H1 (cell line): ENCODE measurements around the gene SRP14. TPM values are rescaled to one million over a fixed set of nuclear protein-coding genes. Genes with fewer than 3 reads are reported as not detected.

Experiments used
- CHD1 ChIP-seq: IDR thresholded peaks from 2 replicates; pipeline ENCODE4 v1.6.1; 2012; ENCODE audit warnings: low read depth, low read length, improper control_type of control experiment
- NRF1 ChIP-seq: IDR thresholded peaks from 2 replicates; pipeline ENCODE4 v1.6.1; 2011; ENCODE audit warnings: mild to moderate bottlenecking, low read depth, low read length, improper control_type of control experiment
- TBP ChIP-seq: IDR thresholded peaks from 2 replicates; pipeline ENCODE4 v1.6.1; 2011; ENCODE audit warnings: low read depth, low read length, improper control_type of control experiment
- TEAD4 ChIP-seq: IDR thresholded peaks from 2 replicates; pipeline ENCODE4 v1.6.1; 2012; ENCODE audit warnings: low read depth, low read length, inconsistent platforms, mixed read lengths
- polyA plus RNA-seq, 7 experiments: library from polyadenylated mRNA; depleted of rRNA in 3 of 7; stranded (reverse) in 5 of 7; unstranded in 2 of 7; fragments of >200 nt in 5 of 7; fragments of 200-250 nt in 2 of 7; gene quantifications; 1 replicate in 5 of 7; 2 replicates in 1 of 7; 4 replicates in 1 of 7; pipeline versions ENCODE4 v1.2.1 to v1.2.3, GENCODE V29; 2011 to 2013; ENCODE audit warnings: missing spikeins in 2 of 7, mixed read lengths in 2 of 7
- total RNA-seq: library from RNA; stranded (reverse); fragmentation: NEBNext Ultra II Directional; extraction: Animal tissue kit (Norgen Biotek cat#: 25700); gene quantifications from 2 replicates; pipeline ENCODE4 v1.2.1, GENCODE V29; 2021
- TF ChIP-seq, protein P1 (sequence below): IDR thresholded peaks from 2 replicates; pipeline ENCODE4 v1.6.1; 2012; ENCODE audit warnings: inconsistent platforms
- TF ChIP-seq, protein P2 (sequence below): IDR thresholded peaks from 2 replicates; pipeline ENCODE4 v1.6.1; 2011; ENCODE audit warnings: low read depth, mild to moderate bottlenecking, low read length; ENCODE audit not compliant: insufficient read depth
- TF ChIP-seq, protein P3 (sequence below): IDR thresholded peaks from 2 replicates; pipeline ENCODE4 v1.6.1; 2011; ENCODE audit warnings: low read length, improper control_type of control experiment

The SRP14 gene
- total and polyA plus RNA-seq, 2 of the 8 experiments (the other 6 are each of a cell fraction or from before 2014, with no cell fraction given): 186 to 223 TPM

DNA sequence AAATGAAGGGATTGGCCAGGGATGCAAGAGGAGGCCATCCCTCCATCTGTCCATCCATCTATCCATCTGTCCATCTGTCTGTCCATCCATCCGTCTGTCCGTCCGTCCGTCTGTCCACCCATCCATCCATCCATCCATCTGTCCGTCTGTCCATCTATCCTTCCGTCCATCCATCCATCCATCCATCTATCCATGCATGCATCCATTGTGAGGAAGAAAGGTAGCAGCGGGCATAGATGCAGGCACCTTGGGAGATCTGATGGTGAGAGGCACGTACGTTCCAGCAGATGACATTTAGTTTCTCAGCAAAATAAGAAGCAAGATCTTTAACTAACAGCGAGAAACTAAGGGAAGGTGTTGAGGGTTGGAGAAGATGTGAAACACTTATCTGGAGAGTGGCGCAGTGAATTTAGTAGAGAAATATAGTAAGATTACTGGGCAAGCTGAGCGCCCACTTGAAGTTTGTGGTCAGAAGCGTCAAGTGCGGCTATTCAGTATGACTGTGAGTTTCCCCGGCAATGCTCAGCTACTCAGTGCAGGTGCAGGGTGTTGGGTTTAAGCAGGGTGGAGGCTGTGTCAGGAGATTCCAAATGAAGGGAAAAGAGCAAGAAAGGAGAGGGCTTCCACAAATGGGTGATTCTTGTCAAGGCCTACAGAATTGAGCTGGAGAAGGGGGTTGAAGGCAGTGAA, 22.4 kb upstream of the SRP14 start (continued):
- TF ChIP-seq, protein P1, sequence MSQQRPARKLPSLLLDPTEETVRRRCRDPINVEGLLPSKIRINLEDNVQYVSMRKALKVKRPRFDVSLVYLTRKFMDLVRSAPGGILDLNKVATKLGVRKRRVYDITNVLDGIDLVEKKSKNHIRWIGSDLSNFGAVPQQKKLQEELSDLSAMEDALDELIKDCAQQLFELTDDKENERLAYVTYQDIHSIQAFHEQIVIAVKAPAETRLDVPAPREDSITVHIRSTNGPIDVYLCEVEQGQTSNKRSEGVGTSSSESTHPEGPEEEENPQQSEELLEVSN: no peak
- TF ChIP-seq CHD1 (no peak), TBP (no peak), TEAD4 (no peak), NRF1 (no peak)
- TF ChIP-seq, protein P2, sequence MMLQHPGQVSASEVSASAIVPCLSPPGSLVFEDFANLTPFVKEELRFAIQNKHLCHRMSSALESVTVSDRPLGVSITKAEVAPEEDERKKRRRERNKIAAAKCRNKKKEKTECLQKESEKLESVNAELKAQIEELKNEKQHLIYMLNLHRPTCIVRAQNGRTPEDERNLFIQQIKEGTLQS: no peak
- TF ChIP-seq, protein P3, sequence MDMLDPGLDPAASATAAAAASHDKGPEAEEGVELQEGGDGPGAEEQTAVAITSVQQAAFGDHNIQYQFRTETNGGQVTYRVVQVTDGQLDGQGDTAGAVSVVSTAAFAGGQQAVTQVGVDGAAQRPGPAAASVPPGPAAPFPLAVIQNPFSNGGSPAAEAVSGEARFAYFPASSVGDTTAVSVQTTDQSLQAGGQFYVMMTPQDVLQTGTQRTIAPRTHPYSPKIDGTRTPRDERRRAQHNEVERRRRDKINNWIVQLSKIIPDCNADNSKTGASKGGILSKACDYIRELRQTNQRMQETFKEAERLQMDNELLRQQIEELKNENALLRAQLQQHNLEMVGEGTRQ: no peak
